ENCODE data around the gene PIGL.

GRCh38 chr17:16215965-16216316 lies 1.1 kb upstream of the PIGL start:
- TF ChIP-seq EZH2phosphoT487 (IDR thresholded peaks at IDR 0.05; ENCODE audit: low read length) (no peak), CTCF (IDR thresholded peaks at IDR 0.05; ENCODE audit: low read length) (no peak), EZH2 (optimal IDR thresholded peaks at IDR 0.05; ENCODE audit: low read depth, low read length) (no peak)

All from MM.1S (cell line).